Measurements from ENCODE around the gene ISG15.
"Not testable (repeated sequence)": the region's sequence is repeated elsewhere in the genome, so short reads cannot be mapped to it uniquely, and the experiment has no call there.

Gene ISG15

GRCh38 chr1:1024149-1024770 lies 11.0 kb downstream of the ISG15 start:
- H3K27me3 ChIP-seq (replicated peaks; ENCODE audit: control insufficient read depth, insufficient read depth, low read length): no peaks in the 10 kb centered on the region
- no peak for DNase-seq (ENCODE audit: extremely low read depth, insufficient read length)
- H3K36me3 ChIP-seq (ENCODE audit: control insufficient read depth, insufficient read depth, low read length): no peaks in the 10 kb centered on the region; the same call in 1 of the 2 replicates
- no peak overlapping the region for H3K4me3 ChIP-seq (replicated peaks; ENCODE audit: low read depth, low read length)
- TF ChIP-seq CTCF (IDR thresholded peaks at IDR 0.05; ENCODE audit: insufficient read depth, low read length, poor library complexity, severe bottlenecking): no peak

- Histone ChIP-seq H3K36me3 (ENCODE audit: control insufficient read depth, insufficient read depth, low read length) (no peaks in the 10 kb centered on the region; the same call in 1 of the 2 replicates), H3K27me3 (replicated peaks; ENCODE audit: control insufficient read depth, insufficient read depth, low read length) (no peaks in the 10 kb centered on the region), H3K4me3 (replicated peaks; ENCODE audit: low read depth, low read length) (no peak overlapping the region)
- TF ChIP-seq CTCF (IDR thresholded peaks at IDR 0.05; ENCODE audit: insufficient read depth, low read length, poor library complexity, severe bottlenecking): no peak
- no peak for DNase-seq (ENCODE audit: extremely low read depth, insufficient read length)
These were observed 11.7 kb downstream of the ISG15 start for GRCh38 chr1:1024771-1025699.

- DNase-seq (ENCODE audit: extremely low read depth, insufficient read length): no peak
- Histone ChIP-seq H3K4me3 (replicated peaks; ENCODE audit: low read depth, low read length) (no peak overlapping the region), H3K36me3 (ENCODE audit: control insufficient read depth, insufficient read depth, low read length) (no peaks in the 10 kb centered on the region; the same call in 1 of the 2 replicates), H3K27me3 (replicated peaks; ENCODE audit: control insufficient read depth, insufficient read depth, low read length) (no peaks in the 10 kb centered on the region)
- TF ChIP-seq CTCF (IDR thresholded peaks at IDR 0.05; ENCODE audit: insufficient read depth, low read length, poor library complexity, severe bottlenecking): no peak
These were observed 12.4 kb downstream of the ISG15 start for GRCh38 chr1:1025730-1026129.

- DNase-seq (ENCODE audit: extremely low read depth, insufficient read length): no peak
- TF ChIP-seq CTCF (IDR thresholded peaks at IDR 0.05; ENCODE audit: insufficient read depth, low read length, poor library complexity, severe bottlenecking): no peak
- H3K4me3 ChIP-seq (replicated peaks; ENCODE audit: low read depth, low read length): no peak overlapping the region
- H3K36me3 ChIP-seq (ENCODE audit: control insufficient read depth, insufficient read depth, low read length): no peaks in the 10 kb centered on the region; the same call in 1 of the 2 replicates
- no peaks in the 10 kb centered on the region for H3K27me3 ChIP-seq (replicated peaks; ENCODE audit: control insufficient read depth, insufficient read depth, low read length)
These were observed 13.5 kb downstream of the ISG15 start for GRCh38 chr1:1026599-1027413.

GRCh38 chr1:1027791-1028190 lies 14.5 kb downstream of the ISG15 start:
- Histone ChIP-seq H3K36me3 (ENCODE audit: control insufficient read depth, insufficient read depth, low read length) (no peaks in the 10 kb centered on the region; the same call in 1 of the 2 replicates), H3K4me3 (replicated peaks; ENCODE audit: low read depth, low read length) (no peak overlapping the region), H3K27me3 (replicated peaks; ENCODE audit: control insufficient read depth, insufficient read depth, low read length) (no peaks in the 10 kb centered on the region)
- TF ChIP-seq CTCF (IDR thresholded peaks at IDR 0.05; ENCODE audit: insufficient read depth, low read length, poor library complexity, severe bottlenecking): no peak
- DNase-seq (ENCODE audit: extremely low read depth, insufficient read length): no peak

- not testable (repeated sequence) for H3K36me3 ChIP-seq (ENCODE audit: control insufficient read depth, insufficient read depth, low read length); H3K27me3 ChIP-seq (replicated peaks; ENCODE audit: control insufficient read depth, insufficient read depth, low read length); H3K4me3 ChIP-seq (replicated peaks; ENCODE audit: low read depth, low read length); DNase-seq (ENCODE audit: extremely low read depth, insufficient read length)
These were observed 17.8 kb downstream of the ISG15 start for GRCh38 chr1:1030867-1031658.
